Embryonic facial prominence (tissue), 1 donor: ENCODE results near the gene TTF1.

Experiments used
- DNase-seq: peaks from one replicate; pipeline ENCODE4 v3.0.0-alpha.2; 2016; ENCODE audit errors: extremely low spot score

The TTF1 gene

GRCh38 chr9:132366481-132366880, 40.2 kb downstream of the TTF1 start:
- DNase-seq: no peak

DNA sequence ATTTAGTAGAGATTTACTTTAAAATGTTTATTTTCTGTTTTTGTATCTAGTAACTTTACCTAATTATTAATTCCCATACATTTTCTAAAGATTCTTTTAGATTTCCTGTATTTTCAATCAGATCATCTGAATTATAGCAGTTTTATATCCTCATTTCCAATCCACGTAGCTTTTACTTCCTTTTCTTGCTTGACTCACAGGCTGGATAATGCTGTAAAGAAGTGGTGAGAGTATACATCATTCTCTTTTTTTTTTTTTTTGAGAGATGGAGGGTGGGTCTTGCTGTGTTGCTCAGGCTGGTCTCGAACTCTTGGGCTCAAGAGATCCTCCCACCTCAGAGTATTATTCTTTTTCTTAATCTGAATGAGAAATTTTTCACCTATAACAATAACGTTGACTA, 40.7 kb downstream of the TTF1 start:
- no peak for DNase-seq

DNA sequence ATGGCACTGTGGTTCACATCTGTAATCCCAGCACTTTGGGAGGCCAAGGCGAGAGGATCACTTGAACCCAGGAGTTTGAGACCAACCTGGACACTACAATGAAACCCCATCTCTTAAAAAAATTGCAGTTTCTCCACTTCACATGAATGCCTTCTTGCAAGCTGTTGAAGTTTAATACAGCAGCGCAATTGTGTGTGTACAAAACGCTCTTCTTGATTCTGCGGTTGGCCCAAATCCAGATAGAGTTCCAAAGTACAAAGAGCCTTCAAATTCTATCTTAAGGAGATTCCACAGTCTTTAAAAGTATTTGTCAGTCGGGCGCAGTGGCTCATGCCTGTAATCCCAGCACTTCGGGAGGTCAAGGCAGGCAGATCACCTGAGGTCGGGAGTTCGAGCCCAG, 42.6 kb downstream of the TTF1 start:
- no peak for DNase-seq

DNA sequence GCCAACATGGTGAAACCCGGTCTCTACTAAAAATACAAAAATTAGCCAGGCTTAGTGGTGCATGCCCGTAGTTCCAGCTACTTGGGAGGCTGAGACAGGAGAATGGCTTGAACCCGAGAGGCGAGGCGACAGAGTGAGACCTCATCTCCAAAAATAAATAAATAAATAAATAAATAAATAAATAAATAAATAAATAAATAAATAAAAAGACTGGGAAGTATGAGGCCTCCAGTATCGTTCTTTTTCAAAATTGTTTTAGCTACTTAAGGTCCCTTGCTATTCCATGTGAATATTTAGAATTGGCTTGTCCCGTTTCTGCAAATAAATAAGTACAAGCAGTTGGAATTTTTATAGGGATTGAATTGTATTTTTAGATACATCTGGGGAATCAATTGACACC, 48.9 kb downstream of the TTF1 start:
- DNase-seq: no peak

DNA sequence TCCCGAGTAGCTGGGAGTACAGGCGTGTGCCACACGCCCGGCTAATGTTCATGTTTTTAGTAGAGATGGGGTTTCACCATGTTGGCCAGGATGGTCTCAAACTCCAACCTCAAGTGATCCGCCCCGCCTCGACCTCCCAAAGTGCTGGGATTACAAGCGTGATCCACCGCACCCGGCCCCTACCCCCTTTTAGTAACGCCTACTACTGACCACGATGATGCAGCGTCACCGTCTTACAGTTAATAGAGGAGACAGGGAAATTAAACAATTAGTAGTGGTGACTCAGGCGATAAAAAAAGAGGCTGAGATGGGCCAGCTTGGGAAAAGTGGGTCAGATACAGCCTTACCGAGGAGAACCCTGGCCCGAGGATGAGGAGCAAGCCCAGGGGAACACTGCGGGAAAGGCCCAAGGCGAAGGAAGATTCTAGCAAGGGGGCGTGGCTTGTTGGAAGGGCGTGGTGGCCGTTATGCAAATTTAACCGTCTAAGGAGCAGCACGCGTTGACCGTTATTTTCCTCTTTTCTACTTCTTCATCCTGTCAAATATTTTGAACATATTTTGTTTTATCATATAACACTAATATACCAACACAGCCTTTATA, 50.2 kb downstream of the TTF1 start:
- DNase-seq: no peak

GRCh38 chr9:132354637-132355355, 51.8 kb downstream of the TTF1 start, which contains the start of gene SETX:
Gene SETX, minus strand, starts transcription at chr9:132354986. Its CDS starts 5,558 bp downstream, at chr9:132349428.
- peak; percentile 88 for DNase-seq

GRCh38 chr9:132351404-132352045, 55.1 kb downstream of the TTF1 start:
- DNase-seq: no peak

- DNase-seq: no peak
These were observed 55.8 kb downstream of the TTF1 start for GRCh38 chr9:132350861-132351315.

DNA sequence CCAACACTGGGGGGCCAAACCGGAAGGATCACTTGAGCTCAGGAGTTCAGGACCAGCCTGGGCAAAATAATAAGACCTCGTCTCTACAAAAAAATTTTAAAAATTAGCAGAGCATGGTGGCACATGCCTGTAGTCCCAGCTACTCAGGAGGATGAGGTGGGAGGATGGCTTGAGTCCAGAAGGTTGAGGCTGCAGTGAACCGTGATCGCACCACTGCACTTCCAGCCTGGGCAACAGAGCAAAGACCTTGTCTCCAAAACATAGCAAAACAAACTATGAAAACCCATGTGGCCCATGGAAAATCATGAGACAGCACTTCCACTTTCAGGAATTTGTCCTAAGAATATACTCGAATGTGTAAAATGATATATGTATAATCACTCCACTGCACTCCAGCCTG, 58.0 kb downstream of the TTF1 start:
- no peak for DNase-seq

GRCh38 chr9:132346177-132346576, 60.5 kb downstream of the TTF1 start:
- DNase-seq: no peak

- DNase-seq: no peak
These were observed 65.3 kb downstream of the TTF1 start for GRCh38 chr9:132341177-132341840.

- DNase-seq: no peak
These were observed 72.3 kb downstream of the TTF1 start for GRCh38 chr9:132334364-132334763.

DNA sequence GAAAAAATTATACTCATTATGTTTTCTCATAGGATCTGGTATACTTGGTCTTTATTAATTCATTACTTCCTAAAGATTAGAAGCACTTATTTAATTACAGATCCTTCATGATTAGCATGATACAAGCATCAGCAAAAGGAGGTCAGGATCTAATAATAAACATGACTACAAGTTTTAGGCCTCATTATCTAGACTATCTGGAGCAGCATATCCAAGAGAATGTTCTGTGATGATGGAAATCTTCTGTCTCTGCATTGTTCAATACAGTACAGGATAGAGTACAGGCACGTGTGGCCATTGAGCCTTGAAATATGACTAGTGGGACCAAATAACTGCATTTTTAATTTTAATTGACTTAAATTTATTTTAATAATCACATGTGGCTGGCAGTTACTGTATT, 73.1 kb downstream of the TTF1 start:
- no peak for DNase-seq

DNA sequence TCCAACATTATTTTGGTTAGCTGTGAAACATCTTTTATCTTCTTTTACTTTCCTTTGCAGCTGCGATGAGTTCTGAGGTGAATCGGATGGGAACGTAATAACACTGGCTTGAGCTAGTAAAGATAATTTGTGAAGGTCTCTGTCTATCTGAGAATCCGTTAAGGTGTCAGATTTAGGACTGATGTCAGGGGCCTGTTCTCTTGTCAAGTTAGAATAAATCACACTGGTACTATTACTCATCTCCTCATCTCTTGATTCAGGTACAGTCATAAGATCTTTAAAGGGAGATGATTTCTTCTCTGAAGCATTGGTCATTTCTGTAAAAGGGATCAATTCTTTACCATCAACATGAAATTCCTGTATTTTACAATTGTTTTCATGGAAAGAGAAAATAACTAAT, 78.1 kb downstream of the TTF1 start:
- DNase-seq: no peak

DNA sequence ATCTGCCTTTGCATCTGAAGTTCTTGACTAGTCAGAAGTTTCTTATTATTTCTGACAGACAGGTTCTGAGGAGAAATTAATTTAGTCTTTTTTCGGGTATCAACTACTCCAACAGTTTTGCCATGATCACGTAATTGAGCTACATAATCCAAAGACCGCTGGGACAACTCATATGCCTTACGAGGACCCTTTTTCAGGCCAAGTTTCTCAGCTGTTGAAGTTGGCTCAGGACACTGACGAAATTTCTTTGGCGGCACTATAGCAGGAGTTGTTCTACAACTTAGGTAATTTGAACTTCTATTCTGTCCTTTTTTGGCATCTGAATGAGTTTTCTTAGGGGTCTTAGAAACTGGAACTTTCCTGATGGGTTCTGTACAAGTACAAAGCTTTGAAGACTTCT, 79.1 kb downstream of the TTF1 start:
- DNase-seq: no peak
